Kidney capillary endothelial cell (primary cell): Measurements from ENCODE around the gene OR6C3.
"Not testable (repeated sequence)": the region's sequence is repeated elsewhere in the genome, so short reads cannot be mapped to it uniquely, and the experiment has no call there.

Source experiments
- DNase-seq: peaks from one replicate; pipeline ENCODE4 v3.0.0-alpha.2; 2018; ENCODE audit warnings: low spot score

OR6C3 gene

DNA sequence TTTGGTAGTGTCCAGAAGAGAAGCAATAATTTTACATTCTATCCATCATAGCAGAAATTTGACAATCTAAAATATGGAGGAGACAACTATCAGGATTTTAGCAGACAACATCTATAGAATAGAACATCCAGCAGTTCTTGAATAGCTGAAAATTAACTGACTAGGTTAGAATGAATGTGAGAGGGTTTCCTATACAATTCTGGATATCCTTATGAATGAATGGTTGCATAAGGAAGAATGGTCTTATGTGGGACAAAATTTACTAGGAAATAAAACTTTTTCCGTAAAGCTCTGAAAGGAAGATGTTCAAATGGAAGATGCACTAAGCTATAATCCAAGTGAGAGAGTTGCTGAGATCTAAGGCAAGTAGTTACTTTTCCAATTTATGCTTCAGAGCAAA is at the start of gene OR6C3:
Gene OR6C3 (plus strand): TSS at position 301 of the 400 bp plus-strand sequence. CDS start 955 bp downstream, outside the sequence.
- no peak for DNase-seq

DNA sequence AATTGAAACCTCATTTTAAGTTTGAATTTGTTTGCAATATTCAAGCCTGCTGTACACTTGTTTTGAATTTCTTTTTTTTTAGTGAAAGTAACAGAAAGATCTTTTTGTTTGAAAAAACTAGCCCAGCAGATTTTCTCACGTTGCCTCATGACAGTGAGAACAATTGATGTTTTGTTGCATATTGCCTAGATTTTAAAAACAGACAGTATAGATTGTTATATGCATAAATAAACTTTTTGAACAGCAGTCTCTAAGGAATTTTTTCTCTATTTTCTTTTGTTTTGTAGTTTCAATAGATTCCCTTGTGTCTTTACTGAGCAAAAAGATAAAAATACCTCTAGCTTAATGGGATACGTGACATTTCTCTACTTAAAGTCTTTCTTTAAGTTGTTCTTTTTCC is 49.6 kb upstream of the OR6C3 start:
- DNase-seq: no peak

DNA sequence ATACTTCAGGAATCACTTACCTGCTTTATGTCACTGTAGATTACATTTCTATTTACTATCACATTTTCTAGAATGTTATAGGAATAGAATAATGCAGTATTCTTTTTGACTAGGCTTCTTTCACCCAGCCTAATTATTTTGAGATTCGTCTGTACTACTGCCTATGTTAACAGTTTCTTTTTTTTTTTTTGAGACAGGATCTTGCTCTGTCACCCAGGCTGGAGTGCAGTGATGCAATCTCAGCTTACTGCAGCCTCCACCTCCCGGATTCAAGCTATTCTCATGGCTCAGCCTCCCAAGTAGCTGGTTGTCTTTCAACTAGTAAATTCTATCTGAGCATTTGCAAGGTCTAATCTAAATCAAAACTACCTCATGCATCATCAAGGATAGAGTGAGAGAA is 40.5 kb upstream of the OR6C3 start:
- no peak for DNase-seq

DNA sequence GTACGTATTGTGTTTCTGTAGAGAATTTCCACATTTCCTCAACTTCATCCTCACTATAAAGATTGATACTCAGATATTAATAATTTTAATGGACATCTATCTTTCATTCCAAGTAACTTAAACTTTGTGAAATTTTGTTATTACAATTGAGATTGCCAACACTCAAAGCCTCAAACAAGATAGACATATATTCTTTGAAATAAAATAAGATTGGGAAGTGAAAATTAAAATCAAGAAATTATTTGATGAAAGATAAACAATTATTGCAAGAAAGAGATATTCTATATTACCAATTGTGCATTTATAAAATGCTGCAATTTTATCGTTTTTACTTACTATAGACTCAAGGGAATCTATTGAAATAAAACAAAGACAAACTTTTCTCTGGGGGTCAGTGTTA is 34.1 kb upstream of the OR6C3 start, which contains the start of gene OR6C6:
Gene OR6C6 (minus strand): TSS at position 101 of the 400 bp plus-strand sequence. CDS start 1,337 bp downstream, outside the sequence.
- DNase-seq: no peak

DNA sequence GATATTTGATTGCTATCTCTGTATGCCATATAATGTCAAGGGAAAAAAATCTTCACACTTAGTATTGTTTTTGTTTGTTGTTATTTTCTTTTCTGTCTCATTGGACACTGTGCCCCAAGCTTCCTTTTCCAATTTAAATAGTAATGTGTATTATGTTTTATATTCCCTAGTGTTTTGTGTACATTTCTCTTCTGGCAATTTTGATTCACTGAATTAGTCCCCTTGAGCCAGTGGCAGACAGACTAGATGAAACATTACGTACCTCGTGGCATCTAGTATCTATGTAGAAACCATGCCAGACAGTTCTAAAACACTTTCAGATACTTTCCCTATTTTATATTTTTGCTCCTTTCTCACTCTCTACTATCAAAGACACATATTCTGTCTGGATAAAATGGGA is 16.5 kb upstream of the OR6C3 start, which contains the start of gene OR6C1:
Gene OR6C1 (plus strand): TSS at position 301 of the 400 bp plus-strand sequence. CDS start 6,257 bp downstream, outside the sequence.
- DNase-seq: no peak

DNA sequence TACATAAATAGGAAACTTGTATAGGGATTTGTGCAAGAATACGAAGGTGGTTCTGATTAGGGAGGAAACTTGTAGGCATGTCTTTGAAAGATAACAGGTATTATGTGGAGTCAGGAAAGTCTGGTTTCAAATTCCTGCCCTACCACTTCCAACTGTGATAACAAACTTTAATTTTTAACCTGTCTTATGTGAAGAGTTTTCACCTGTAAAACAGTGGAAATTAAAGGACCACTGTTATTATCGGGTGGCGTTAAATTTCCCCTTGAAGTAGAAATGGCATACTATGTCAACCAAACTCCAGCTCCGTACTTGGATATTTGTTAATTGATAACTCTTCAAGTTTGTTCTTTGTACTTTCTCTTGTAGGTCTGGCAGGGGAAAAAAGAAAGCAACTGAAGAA is 10.3 kb upstream of the OR6C3 start:
- no peak for DNase-seq

DNA sequence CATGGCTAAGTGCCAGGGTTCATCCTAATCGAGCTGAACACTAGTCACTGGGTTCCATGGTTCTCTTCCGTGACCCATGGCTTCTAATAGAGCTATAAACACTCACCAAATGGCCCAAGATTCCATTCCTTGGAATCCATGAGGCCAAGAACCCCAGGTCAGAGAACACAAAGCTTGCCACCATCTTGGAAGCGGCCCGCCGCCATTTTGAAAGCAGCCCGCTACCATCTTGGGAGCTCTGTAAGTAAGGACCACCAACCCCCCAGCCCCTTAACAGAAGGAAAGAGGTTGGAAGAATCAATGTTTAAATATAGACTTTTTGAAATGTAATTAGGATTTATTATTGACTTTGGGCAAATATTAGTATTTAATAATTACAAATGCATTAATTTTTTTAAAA is 4.7 kb upstream of the OR6C3 start:
- DNase-seq: not testable (repeated sequence)

DNA sequence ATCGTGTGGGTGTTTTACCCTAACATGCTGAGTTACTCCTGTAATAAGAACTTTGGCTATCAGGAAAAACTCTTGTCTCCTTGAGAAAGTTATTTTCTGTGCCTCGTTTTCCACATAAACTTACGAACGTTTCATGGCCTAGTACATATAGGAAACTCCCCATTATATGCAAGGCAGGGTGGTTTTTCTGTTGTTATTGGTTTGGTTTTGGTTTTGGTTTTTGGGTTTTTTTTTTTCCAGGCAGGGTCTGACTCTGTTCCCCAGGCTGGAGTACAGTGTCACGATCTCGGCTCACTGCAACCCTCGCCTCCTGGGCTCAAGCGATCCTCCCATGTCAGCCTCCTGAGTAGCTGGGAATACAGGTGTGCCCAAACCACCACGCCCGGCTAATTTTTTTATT is 5.5 kb downstream of the OR6C3 start:
- no peak for DNase-seq

DNA sequence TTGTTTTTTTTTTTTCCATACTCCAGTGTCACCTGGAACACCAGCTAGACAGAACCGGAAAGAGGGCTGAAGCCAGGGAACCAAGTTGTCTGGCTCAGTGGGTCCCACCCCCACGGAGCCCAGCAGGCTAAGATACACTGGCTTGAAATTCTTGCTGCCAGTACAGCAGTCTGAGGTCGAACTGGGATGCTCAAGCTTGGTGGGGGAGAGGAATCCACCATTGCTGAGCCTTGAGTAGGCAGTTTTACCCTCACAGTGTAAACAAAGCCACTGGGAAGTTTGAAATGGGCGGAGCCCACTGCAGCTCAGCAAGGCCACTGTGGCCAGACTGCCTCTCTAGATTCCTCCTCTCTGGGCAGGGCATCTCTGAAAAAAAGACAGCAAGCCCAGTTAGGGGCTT is 24.8 kb downstream of the OR6C3 start:
- DNase-seq: not testable (repeated sequence)

DNA sequence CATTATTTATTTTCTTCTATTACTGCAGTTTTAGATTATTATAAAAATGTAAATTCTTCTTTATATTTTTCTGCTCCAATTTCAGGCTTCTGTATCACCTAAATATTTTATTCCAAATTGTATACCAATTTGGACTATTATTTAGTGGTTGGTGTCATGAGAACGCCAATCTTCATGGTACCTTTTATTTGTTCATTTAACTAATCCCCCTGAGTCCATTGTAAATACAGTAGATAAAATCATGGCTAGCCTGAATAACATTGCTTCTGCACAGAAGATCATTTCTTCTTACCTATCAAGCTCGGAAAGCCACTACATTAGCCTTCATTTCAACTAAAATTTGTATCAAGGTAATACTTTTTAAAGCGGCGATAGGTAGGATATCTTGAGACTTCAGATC is 32.1 kb downstream of the OR6C3 start, which contains the start of gene OR6C75:
Gene OR6C75 (plus strand): TSS at position 301 of the 400 bp plus-strand sequence. CDS start 2,136 bp downstream, outside the sequence.
- DNase-seq: no peak

DNA sequence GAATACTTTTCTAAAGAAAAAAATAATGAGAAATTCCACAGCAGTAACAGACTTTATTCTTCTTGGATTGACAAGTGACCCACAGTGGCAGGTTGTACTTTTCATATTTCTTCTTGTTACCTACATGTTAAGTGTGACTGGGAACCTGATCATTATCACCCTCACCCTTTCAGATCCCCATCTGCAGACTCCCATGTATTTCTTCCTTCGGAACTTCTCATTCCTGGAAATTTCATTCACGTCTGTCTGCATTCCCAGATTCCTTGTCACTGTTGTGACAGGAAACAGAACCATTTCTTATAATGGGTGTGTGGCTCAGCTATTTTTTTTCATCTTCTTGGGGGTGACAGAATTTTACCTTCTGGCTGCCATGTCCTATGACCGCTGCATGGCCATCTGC is 34.5 kb downstream of the OR6C3 start:
- DNase-seq: no peak

DNA sequence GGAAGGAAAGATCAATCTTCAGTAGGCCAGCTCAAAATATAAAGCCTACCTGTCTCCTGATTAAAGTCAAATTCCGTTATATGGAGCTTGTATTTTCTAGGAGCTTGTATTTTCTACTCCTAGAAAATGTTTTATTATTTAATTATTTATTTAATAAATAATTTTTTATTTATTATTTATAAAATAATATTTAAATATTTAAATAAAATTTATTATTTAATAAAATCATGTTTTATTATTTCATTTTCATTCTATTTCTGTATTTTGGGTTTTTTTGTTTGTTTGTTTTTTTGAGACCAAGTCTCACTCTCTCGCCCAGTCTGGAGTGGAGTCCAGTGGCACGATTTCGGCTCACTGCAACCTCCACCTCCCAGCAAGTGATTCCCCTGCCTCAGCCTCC is 42.0 kb downstream of the OR6C3 start:
- no peak for DNase-seq
